BLaER1 treated with 17β-estradiol and CSF1 and Interleukin-3, amounts not matched to agents 10 nM and 100 nM (cell line): ENCODE data around the gene RMDN3.

Source experiments
- H3K27ac ChIP-seq, 11 experiments: shearing (Covaris generic); formaldehyde crosslinking; 2 replicates each; pipeline ENCODE4 v1.8.1; 2022
- H3K27me3 ChIP-seq, 11 experiments: shearing (Covaris generic); formaldehyde crosslinking; 2 replicates each; pipeline ENCODE4 v1.8.1; 2022
- H3K36me3 ChIP-seq, 11 experiments: shearing (Covaris generic); formaldehyde crosslinking; 2 replicates each; pipeline ENCODE4 v1.8.1; 2022
- H3K4me1 ChIP-seq, 10 experiments: shearing (Covaris generic); formaldehyde crosslinking; 2 replicates each; pipeline ENCODE4 v1.8.1; 2022
- H3K4me2 ChIP-seq, 11 experiments: shearing (Covaris generic); formaldehyde crosslinking; 2 replicates each; pipeline ENCODE4 v1.8.1; 2022
- H3K4me3 ChIP-seq, 10 experiments: shearing (Covaris generic); formaldehyde crosslinking; 2 replicates each; pipeline ENCODE4 v1.8.1; 2022
- H3K9ac ChIP-seq, 11 experiments: shearing (Covaris generic); formaldehyde crosslinking; 2 replicates each; pipeline ENCODE4 v1.8.1; 2022
- H3K9me3 ChIP-seq, 11 experiments: shearing (Covaris generic); formaldehyde crosslinking; replicated peaks in 1 of 11; 2 replicates each; pipeline ENCODE4 v1.8.1; 2022
- H4K20me1 ChIP-seq, 11 experiments: shearing (Covaris generic); formaldehyde crosslinking; 2 replicates each; pipeline ENCODE4 v1.8.1; 2022
- Cebpa-rat ChIP-seq, 11 experiments: shearing (Covaris generic); IDR thresholded peaks; 2 replicates each; pipeline ENCODE4 v1.8.1; 2022

RMDN3 gene

DNA sequence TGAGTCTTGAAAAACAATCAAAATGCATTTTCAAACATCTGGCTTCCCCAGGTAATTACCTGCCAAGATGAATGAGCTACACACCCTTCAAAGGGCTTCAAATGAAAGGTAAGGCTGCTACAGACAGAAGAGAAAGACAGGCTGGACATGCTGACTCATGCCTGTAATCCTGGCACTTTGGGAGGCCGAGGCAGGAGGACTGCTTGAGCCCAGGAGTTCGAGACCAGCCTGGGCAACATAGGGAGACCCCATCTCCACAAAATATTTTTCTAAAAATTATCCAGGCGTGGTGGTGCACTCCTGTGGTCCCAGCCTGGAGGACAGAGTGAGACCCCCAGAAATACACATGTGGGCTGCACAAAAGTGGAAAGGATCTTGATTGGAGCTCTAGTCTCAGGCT lies 37.3 kb upstream of the RMDN3 start:
- Histone ChIP-seq H3K4me3 (no peak overlapping the region), H3K4me1 (peaks cover 30 to 81% (median 59%) of the 10 kb centered on the region in 10 experiments), H4K20me1 (peaks cover 7 to 77% (median 32%) of the 10 kb centered on the region in 11 experiments; a peak in 17 of 22 replicates), H3K27me3 (no peaks in the 10 kb centered on the region), H3K36me3 (peaks cover 4 to 37% (median 12%) of the 10 kb centered on the region in 11 experiments; a peak in 13 of 22 replicates), H3K9me3 (no peaks in the 10 kb centered on the region), H3K4me2 (no peak overlapping the region), H3K9ac (no peak overlapping the region), H3K27ac (no peak overlapping the region)
- no peak for TF ChIP-seq Cebpa-rat (IDR thresholded peaks at IDR 0.05)

DNA sequence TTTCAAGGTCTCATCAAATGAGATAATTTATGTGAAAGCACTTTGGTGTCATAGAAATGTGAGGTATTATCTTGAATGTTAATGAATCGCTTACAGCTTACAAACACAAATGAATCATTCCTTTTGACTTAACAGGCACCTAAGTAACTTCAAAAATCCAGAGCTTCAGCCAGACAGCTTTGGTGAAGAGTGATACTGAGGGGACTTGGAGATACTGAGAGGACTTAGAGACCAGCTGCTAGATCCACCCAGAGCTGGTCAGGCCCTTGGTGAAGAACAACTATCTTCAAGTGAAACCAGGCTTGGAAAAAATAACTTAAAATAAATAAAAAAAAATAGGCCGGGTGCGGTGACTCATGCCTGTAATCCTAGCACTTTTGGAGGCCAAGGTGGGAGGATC lies 35.7 kb upstream of the RMDN3 start:
- peak overlapping the region in 2 of 11 experiments; percentile 6 to 44; a peak in 2 of 22 replicates for H3K27ac ChIP-seq
- H3K9ac ChIP-seq: no peak overlapping the region
- H3K9me3 ChIP-seq: no peaks in the 10 kb centered on the region
- no peak overlapping the region for H3K4me2 ChIP-seq
- peaks cover 43 to 82% (median 63%) of the 10 kb centered on the region in 10 experiments for H3K4me1 ChIP-seq
- no peak overlapping the region for H3K4me3 ChIP-seq
- no peaks in the 10 kb centered on the region for H3K27me3 ChIP-seq
- H3K36me3 ChIP-seq: peaks cover 4 to 37% (median 12%) of the 10 kb centered on the region in 11 experiments; a peak in 13 of 22 replicates
- peaks cover 13 to 81% (median 41%) of the 10 kb centered on the region in 11 experiments; a peak in 19 of 22 replicates for H4K20me1 ChIP-seq
- TF ChIP-seq Cebpa-rat (IDR thresholded peaks at IDR 0.05): no peak

DNA sequence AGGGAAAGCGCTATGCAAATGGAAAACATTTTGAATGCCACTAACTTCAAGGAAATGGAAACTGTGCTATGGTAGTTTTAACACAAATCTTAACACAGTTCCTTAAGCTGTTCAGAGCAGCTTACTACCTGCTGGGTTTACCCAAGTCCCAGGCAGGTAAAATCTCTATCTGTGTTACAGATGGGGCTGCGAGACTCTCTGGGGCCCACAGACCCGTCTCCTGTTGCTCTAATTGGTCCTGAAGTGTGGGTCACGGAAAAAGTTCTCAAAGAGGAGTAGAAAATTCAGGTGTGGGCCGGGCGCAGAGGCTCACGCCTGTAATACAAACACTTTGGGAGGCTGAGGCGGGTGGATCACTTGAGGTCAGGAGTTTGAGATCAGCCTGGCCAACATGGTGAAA lies 34.9 kb upstream of the RMDN3 start:
- Histone ChIP-seq H3K36me3 (peaks cover 4 to 37% (median 12%) of the 10 kb centered on the region in 11 experiments; a peak in 13 of 22 replicates), H3K27me3 (no peaks in the 10 kb centered on the region), H3K4me1 (peaks cover 39 to 79% (median 57%) of the 10 kb centered on the region in 10 experiments), H3K9ac (peak overlapping the region in 2 of 11 experiments; percentile 11 to 44; a peak in 2 of 22 replicates), H4K20me1 (peaks cover 14 to 88% (median 49%) of the 10 kb centered on the region in 11 experiments; a peak in 19 of 22 replicates), H3K9me3 (no peaks in the 10 kb centered on the region), H3K4me2 (peak overlapping the region in 10 of 11 experiments; percentile 46 to 92 (median 72); a peak in 16 of 22 replicates), H3K4me3 (no peak overlapping the region), H3K27ac (peak overlapping the region in 2 of 11 experiments; percentile 56 to 57; a peak in 3 of 22 replicates)
- TF ChIP-seq Cebpa-rat (IDR thresholded peaks at IDR 0.05): no peak

GRCh38 chr15:40789119-40789518 lies 34.1 kb upstream of the RMDN3 start:
- H3K36me3 ChIP-seq: peaks cover 4 to 44% (median 16%) of the 10 kb centered on the region in 11 experiments; a peak in 13 of 22 replicates
- no peaks in the 10 kb centered on the region for H3K9me3 ChIP-seq
- H4K20me1 ChIP-seq: peaks cover 14 to 94% (median 56%) of the 10 kb centered on the region in 11 experiments; a peak in 19 of 22 replicates
- no peak for TF ChIP-seq Cebpa-rat (IDR thresholded peaks at IDR 0.05)
- H3K4me1 ChIP-seq: peaks cover 38 to 70% (median 52%) of the 10 kb centered on the region in 10 experiments
- no peaks in the 10 kb centered on the region for H3K27me3 ChIP-seq
- peak overlapping the region in 5 of 11 experiments; percentile 11 to 47 (median 35); a peak in 10 of 22 replicates for H3K9ac ChIP-seq
- no peak overlapping the region for H3K4me3 ChIP-seq
- peak overlapping the region in 8 of 11 experiments; percentile 2 to 57 (median 39); a peak in 13 of 22 replicates for H3K27ac ChIP-seq
- peak overlapping the region; percentile 46 to 92 (median 72) for H3K4me2 ChIP-seq

- Histone ChIP-seq H3K27ac (peak overlapping the region in 8 of 11 experiments; percentile 32 to 74 (median 52); a peak in 15 of 22 replicates), H3K36me3 (peaks cover 4 to 43% (median 16%) of the 10 kb centered on the region in 11 experiments; a peak in 13 of 22 replicates), H4K20me1 (peaks cover 18 to 94% (median 54%) of the 10 kb centered on the region in 11 experiments; a peak in 19 of 22 replicates), H3K9ac (peak overlapping the region in 10 of 11 experiments; percentile 12 to 60 (median 44); a peak in 14 of 22 replicates), H3K9me3 (no peaks in the 10 kb centered on the region), H3K4me2 (peak overlapping the region; percentile 58 to 92 (median 79)), H3K4me1 (peaks cover 38 to 60% (median 50%) of the 10 kb centered on the region in 10 experiments), H3K4me3 (no peak overlapping the region), H3K27me3 (no peaks in the 10 kb centered on the region)
- no peak for TF ChIP-seq Cebpa-rat (IDR thresholded peaks at IDR 0.05)
These were observed 32.9 kb upstream of the RMDN3 start for GRCh38 chr15:40787991-40788390.

GRCh38 chr15:40787344-40787841 lies 32.3 kb upstream of the RMDN3 start:
- H4K20me1 ChIP-seq: peaks cover 23 to 97% (median 56%) of the 10 kb centered on the region in 11 experiments; a peak in 20 of 22 replicates
- H3K36me3 ChIP-seq: peaks cover 4 to 37% (median 16%) of the 10 kb centered on the region in 11 experiments; a peak in 13 of 22 replicates
- peak overlapping the region in 10 of 11 experiments; percentile 12 to 60 (median 44); a peak in 16 of 22 replicates for H3K9ac ChIP-seq
- H3K4me1 ChIP-seq: peaks cover 38 to 60% (median 50%) of the 10 kb centered on the region in 10 experiments
- peak in 8 of 11 experiments; percentile 34 to 84 (median 72); a peak in 13 of 22 replicates for TF ChIP-seq Cebpa-rat (IDR thresholded peaks at IDR 0.05)
- H3K4me2 ChIP-seq: peak overlapping the region; percentile 58 to 92 (median 79)
- H3K9me3 ChIP-seq: no peaks in the 10 kb centered on the region
- no peak overlapping the region; a peak in 1 of 20 replicates for H3K4me3 ChIP-seq
- H3K27me3 ChIP-seq: no peaks in the 10 kb centered on the region
- peak overlapping the region in 8 of 11 experiments; percentile 32 to 74 (median 54); a peak in 15 of 22 replicates for H3K27ac ChIP-seq

DNA sequence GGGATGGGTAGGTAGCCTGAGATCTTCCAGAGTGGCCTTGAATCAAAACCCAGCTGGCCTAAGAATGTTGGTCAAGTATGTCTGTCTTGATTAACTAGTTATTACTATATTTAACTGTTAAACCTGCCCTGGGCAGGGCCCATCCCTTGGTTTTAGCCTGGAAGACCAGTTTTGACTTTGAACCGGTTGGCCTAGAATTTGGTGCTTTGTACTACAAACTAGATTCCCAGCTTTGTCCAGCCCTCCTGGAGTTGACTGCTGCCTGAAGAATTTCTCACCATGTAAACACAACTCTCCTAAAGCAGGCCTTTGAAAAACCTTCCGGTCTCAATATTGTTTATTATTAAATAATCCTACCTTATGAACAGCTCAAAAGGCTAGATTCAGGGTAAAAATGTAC lies 30.8 kb upstream of the RMDN3 start:
- Histone ChIP-seq H3K4me1 (peaks cover 38 to 57% (median 49%) of the 10 kb centered on the region in 10 experiments), H3K9me3 (no peaks in the 10 kb centered on the region), H3K36me3 (peaks cover 0 to 21% (median 2%) of the 10 kb centered on the region in 11 experiments; a peak in 7 of 22 replicates), H3K27me3 (no peaks in the 10 kb centered on the region), H3K27ac (peak overlapping the region in 3 of 11 experiments; percentile 50 to 74 (median 57); a peak in 2 of 22 replicates), H3K4me2 (peak overlapping the region in 6 of 11 experiments; percentile 58 to 92 (median 82); a peak in 10 of 22 replicates), H3K4me3 (no peak overlapping the region), H4K20me1 (peaks cover 26 to 97% (median 65%) of the 10 kb centered on the region in 11 experiments; a peak in 20 of 22 replicates), H3K9ac (peak overlapping the region in 3 of 11 experiments; percentile 9 to 28 (median 16); a peak in 3 of 22 replicates)
- no peak for TF ChIP-seq Cebpa-rat (IDR thresholded peaks at IDR 0.05)

DNA sequence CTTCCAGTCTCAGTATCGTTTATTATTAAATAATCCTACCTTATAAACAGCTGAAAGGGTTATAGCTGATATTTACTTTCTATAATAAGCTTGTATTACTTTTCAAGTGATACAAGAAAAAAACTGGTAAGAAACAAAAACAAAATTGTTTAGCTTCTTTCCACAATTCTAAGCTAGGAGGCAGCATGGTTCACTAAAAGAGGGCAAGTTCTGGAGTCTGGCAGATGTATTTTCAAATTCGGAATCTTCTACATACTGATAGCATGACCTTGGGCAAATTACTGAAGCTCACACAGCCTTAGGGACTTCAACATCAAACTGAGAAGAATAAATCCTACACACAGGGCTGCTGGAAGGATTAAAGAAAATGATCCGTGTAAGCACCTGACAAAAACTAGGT lies 30.1 kb upstream of the RMDN3 start:
- Histone ChIP-seq H3K27ac (no peak overlapping the region), H3K4me2 (peak overlapping the region in 2 of 11 experiments; percentile 88 to 92; a peak in 2 of 22 replicates), H4K20me1 (peaks cover 26 to 96% (median 65%) of the 10 kb centered on the region in 11 experiments; a peak in 20 of 22 replicates), H3K9me3 (no peaks in the 10 kb centered on the region), H3K36me3 (peaks cover 0 to 17% (median 3%) of the 10 kb centered on the region in 11 experiments; a peak in 13 of 22 replicates), H3K9ac (peak overlapping the region in 2 of 11 experiments; percentile 9 to 16; a peak in 2 of 22 replicates), H3K4me3 (no peak overlapping the region), H3K27me3 (no peaks in the 10 kb centered on the region), H3K4me1 (peaks cover 38 to 50% (median 45%) of the 10 kb centered on the region in 10 experiments)
- TF ChIP-seq Cebpa-rat (IDR thresholded peaks at IDR 0.05): no peak
